Measurements from ENCODE around the gene IFI30.
"Not testable (repeated sequence)": the region's sequence is repeated elsewhere in the genome, so short reads cannot be mapped to it uniquely, and the experiment has no call there.

The IFI30 gene

DNA sequence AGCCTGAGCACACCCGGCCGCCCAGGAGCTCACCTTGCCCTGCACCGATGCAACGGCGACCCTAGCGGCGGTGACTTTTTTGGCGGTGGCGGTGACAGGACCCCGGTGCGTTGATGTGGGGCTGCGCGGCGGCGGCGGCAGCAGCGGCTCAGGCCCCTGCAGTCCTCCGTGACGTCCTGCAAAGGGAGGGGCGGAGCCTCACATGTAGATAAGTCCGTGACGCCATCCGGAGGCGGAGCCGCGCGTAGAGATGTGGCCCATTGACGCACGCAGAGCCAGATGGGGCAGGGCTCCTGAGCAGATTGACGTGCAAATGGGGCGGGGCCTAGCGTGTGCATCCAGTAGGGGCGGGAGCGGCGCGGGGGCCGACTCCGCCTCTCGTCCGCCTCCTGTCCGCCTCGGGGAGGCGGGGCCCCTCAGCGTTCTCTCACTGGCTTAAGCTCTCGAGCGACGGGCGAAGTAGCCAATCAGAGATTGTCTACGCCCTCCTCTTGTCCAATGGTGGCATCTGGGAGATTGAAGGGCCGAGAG, 30.3 kb downstream of the IFI30 start, which contains the start of gene RAB3A:
RAB3A (minus strand) TSS at position 180 of the 531 bp plus-strand sequence. CDS start 1,302 bp downstream, outside the sequence.
- peak; percentile 100 for DNase-seq

DNA sequence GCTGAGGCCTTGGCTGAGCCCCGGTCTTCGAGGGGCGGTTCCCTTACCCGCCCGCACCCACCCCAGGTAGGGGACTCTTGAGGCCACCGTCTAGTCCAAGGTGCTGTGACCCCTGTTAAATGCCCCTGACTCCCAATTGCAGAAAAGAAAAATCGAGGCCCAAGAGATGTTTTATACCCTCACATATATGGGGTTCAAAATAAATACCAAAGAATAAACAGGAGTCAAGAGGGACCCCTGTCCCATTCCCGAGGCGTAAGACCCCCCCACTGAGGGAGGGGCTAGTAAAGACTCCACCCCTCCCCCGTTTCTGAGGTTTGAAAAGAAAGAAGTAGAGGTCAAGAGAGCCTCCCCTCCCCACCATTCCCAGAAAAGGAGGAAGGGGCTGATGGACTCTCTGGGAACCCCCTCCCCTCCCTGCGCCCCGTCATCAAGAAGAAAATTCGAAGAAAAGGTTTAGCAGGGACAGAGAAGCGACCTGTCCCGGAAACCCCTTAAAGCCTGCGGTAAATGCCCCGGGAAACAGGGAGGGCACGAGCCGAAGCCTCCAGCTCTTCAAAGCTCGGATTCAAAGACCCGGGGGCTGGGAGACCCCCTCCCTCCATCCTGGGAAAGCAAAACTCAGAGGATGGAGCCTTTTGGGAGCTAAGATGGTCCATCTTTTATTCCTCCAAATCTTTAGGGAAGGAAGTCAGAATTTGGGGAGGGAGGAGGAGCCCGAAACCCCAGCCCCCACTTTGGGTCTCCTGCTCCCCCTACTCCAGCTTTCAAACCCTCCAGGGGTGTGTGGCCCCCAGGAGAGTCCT, 31.0 kb downstream of the IFI30 start:
- peak; percentile 94 for DNase-seq

DNA sequence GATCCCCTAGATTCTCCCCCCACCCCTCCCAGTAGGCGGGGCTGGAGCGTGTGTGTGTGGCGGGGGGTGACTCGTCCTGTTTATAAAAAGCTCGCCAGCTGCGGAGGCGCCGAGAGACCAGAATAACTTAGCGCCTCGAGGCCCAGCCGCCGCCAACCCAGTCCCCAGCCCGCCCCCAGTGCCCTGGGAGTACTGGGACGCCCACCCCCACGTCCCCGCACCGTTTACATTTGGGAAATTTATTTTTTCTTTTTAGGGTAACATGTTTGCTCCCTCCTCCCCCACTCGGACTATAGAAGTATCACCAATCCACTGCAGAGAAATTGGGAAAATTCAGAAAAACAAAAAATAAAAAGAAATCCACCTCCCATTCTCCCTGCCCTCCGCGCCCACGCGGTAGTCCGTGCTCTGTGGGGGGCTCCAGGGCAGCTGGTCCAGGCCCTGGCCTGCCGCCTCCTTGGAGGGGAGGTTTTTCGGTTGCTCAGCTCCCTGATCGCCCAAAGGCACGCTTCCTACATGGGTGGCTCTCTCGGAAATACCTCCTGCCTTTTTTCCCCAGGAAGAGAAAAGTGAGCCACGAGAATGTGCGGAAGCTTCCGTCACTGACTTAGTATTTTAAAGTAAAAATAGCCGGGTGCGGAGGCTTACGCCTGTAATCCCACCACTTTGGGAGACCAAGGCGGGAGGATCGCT, 31.7 kb downstream of the IFI30 start:
- DNase-seq = peak; percentile 72

DNA sequence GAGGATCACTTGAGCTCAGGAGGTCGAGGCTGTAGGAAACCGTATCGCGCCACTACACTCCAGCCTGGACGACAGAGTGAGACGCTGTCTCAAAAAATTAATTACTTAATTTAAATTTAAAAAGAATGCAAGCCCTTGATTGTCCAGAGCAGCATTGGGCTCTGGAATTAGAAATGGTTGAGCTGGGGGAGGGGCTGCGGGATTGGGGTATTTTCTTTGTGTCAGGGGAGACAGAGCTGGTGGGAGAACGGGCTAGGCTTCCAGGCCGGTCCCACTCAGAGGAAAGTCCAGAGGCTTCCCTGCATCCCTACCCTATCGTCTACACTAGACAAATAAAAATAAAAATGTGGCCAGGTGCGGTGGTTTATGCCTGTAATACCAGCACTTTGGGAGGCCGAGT, 32.4 kb downstream of the IFI30 start:
- no peak for DNase-seq

DNA sequence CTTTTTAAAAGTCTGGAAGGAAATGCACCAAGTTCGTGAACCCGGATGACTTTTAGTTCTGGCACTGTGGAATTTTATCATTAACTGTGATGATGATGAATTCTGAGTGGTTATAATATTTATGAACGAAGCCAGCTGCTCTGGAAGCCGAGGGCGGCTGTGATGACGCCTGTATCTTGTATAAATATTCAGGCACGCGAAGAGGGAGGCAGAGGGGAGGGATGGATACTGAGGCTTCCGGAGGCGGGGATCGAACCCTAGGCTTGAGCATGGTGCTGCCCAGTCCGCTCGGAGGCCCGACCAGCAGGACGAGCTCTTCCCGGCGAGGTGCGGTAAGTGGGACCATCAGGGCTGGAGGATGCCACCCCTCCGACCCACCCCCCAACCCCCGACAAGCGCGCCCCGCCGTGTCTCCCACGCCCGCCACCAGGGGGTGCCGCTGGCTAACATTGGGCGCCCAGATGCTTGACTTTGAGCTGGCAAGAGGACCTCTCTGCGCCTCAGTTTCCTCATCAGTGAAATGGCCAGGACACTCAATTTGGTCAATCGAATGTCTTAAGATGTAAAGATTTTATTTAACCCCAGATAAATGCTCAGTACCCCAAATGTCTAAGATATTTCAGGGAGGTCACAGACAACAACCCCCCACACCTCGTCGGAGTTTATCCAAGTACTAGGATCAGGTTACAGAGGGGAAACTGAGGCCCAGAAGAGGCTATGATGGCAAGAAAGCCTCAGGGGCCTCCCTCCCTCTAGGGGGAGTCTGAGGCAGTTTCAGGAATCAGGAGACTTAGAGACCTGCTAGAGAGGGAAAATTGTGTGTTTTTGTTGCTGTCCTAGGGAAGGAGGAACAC, 34.7 kb downstream of the IFI30 start:
- peak; percentile 47 for DNase-seq

DNA sequence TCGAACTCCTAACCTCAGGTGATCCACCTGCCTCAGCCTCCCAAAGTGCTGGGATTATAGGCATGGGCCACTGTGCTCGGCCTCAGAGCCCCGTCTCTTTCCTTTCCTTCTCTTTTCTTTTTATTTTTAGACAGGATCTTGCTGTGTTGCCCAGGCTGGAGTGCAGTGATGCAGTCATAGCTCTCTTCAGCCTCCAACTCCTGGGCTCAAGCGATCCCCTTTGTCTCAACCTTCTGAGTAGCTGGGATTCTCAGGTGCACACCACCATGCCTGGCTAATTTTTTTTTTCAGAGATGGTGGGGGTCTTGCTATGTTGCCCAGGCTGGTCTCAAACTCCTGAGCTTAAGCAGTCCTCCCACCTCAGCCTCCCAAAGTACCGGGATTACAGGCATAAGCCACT, 36.3 kb downstream of the IFI30 start:
- DNase-seq = not testable (repeated sequence)

GRCh38 chr19:18211683-18212082, 38.1 kb downstream of the IFI30 start:
- DNase-seq = no peak

DNA sequence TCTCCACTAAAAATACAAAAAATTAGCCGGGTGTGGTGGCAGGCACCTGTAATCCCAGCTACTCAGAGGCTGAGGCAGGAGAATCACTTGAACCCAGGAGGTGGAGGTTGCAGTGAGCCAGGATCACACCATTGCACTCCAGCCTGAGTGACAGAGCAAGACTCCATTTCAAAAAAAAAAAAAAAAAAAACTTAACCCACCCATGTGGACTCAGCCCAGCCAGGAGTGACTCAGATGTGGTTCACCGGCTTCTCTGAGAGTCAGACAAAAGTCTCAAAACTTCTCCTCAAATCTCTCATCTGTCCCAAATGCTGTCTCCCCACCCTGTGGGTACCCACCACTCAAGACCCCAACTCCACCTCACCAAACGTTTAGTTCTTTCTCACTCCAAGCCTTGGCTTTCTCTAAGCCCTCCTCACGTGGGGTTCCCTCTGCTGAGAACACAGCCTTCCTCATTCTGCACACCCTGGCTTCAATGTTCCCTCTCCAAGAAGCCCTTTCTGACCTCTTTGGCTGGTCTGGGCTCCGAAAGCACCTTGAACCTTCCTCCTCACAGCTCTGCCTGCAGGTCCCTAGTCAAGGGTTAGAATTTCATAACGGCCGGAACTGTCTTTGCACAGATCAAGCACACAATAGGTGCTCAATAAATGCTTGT, 41.3 kb downstream of the IFI30 start:
- DNase-seq = peak; percentile 17

DNA sequence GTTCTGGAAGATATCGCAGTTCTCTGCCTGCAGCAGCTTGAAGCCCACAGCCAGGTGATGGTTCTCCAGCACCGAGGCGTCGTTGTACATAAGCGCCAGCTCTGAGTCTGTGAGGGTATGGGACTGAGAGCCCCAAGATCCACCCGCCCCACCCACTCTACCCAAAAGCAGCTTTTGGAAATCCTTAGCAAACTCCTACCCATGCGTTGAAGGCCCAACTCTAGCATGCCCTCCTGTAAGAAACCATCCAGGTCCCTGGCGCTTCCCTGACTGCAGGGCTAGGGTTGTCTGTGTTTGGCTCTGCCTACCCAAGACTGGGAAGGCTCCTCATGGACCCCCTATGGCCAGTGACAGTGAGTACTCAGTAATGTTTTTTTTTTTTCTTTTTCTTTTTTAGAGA, 43.2 kb downstream of the IFI30 start:
- no peak for DNase-seq

GRCh38 chr19:18218159-18218558, 44.5 kb downstream of the IFI30 start:
- no peak for DNase-seq

- no peak for DNase-seq
These were observed 45.0 kb downstream of the IFI30 start for GRCh38 chr19:18218600-18218999.

DNA sequence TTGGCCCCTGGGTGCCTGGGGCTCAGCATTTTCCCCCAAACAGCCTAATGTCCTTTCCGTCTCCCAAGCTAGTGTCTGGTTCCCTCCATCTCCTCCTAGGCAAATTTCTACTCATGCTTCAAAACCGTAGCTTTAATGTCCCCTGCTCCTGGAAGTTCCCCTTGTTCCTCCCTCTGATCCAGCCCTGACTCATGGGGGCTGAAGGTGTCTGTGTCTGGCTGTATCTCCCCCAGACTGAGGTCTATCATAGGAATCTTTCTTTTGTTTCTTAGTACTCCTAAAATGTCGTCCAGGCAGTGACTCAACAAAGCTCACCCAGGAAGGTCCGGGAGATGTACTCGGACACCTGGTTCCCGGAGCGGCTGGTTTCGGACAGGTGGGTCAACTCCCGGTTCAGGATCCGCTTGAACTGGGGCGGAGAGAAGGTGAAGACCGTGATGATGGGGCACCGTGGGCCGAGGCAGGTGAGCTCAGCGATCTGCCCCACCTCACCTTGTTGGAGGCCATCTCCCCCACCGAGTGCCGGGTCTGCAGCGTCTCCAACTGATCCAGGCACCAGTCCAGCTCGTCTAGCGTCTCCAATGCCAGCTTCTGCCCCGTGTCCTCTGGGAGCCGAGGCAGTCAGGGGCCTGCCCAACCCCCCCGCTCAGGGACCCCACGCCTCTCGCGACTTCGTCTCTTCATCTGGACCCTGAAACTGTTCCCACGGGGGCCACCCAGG, 46.5 kb downstream of the IFI30 start:
- no peak for DNase-seq

DNA sequence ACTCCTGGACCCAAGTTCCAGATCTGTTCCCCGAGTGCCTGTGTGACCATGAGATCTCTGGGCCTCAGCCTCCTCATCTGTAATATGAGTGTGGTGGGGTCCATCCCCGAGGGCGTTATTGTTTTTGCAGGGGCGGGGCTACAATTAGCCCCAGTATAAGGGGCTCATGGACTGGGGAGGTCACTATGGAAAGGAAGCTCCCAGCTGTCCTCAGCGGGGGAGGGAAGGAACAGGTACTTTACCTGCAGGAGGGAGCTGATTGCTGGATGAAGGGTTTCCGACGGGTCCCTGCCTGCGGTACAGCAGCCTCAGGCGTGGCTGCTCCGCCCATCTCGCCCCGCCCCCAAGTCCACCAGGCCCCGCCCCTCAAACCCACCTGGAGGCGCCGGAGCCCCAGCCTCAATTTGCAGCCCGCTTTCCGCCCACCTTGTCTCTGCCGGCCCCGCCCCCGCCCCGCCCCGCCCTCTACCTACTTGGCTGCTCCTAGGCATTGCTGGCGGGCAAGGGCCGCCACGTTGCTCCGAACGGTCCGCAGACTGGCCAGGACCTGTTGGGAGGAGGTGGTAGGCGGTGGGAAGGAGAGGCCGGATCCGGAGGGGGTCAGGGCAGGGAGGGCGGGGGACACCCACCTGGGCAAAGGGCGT, 47.1 kb downstream of the IFI30 start:
- DNase-seq = no peak

DNA sequence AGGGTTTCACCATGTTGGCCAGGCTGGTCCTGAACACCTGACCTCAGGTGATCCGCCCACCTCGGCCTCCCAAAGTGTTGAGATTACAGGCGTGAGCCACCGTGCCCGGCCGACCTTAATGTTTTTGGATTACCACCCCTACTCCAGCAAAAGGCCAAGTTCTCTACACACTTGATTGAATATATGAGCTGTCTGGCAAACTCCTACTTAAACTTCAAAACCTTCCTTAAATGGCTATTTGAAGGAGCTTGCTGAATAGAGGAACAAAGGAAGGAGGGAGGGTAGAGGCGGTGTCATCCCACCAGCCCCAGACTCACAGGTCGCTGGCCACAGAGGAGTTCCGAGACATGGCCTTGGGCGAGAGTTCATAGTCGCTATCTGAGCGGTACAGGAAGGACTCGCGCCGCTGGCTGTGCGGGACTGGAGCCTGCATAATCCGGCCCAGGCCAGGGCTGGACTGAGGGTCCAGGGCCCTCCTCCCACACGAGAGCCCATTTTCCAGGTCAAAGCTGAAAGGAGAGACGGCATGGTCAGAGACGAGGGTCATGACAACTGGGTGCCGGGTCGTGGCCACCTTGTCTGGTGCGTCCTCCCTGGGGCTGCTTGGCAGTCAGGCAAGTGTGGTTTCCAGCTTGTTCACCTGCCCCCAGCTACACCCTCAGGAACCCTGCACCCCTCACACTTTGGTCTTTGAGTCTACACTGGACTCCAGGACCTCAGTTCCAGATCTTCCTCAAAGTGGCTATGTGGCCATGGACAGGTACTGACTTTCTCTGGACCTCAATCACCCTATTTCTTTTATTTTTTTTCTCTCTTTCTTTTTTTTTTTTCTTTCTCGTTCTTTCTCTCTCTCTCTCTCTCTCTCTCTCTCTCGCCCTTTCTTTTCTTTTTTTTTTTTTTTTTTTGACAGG, 48.5 kb downstream of the IFI30 start:
- DNase-seq = no peak

GRCh38 chr19:18223860-18224524, 50.4 kb downstream of the IFI30 start:
- peak; percentile 93 for DNase-seq

GRCh38 chr19:18224525-18225354, 51.1 kb downstream of the IFI30 start:
- DNase-seq = peak; percentile 99

DNA sequence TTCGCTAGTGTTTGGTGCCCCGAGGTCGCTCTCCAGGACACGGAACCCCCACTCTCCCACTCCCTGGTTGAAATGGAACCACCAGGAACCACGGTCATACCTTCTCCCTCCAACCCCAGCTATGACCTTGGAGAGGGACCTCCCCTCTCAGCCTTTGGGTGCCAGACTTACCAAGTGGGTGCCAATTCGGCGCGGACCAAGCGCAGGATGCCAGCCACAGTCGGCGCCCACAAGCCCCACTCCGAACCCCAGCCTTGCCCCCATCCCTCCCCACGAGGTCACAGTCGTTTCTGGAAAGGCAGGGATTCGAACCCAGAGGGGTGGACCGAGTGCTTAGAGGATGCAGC, 51.7 kb downstream of the IFI30 start:
- DNase-seq = no peak

GRCh38 chr19:18225702-18226468, 52.3 kb downstream of the IFI30 start, which contains the start of gene PDE4C:
Gene PDE4C, minus strand, starts transcription at chr19:18226438. Its CDS starts 23 bp downstream, at chr19:18226415.
- no peak for DNase-seq
